ENCODE results near the gene COL1A1.
A peak's percentile ranks its signal among the peaks of the same experiment; 100 is the strongest.

Gene COL1A1

DNA sequence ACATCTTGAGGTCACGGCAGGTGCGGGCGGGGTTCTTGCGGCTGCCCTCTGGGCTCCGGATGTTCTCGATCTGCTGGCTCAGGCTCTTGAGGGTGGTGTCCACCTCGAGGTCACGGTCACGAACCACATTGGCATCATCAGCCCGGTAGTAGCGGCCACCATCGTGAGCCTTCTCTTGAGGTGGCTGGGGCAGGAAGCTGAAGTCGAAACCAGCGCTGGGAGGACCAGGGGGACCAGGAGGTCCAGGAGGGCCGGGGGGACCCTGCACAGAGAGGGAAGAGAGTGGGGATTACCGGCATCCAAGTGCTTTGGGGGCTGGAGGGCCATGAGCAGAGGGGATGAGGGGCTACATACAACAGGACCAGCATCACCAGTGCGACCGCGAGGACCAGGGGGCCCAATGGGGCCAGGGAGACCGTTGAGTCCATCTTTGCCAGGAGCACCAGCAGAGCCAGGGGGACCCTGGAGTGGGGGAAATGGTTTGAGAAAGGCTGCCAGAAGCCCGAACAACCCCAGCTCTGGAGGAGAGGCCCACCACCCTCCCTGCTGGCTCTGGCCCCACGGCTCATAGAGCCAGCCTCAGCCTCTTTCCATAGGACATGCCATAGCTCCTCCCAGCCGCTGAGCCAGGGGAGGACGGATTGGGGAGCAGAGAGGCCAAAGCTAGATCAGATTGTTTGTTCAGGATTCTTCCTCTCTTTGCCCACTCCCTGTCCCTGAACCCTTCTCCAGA lies 14.6 kb downstream of the COL1A1 start:
- no peak for DNase-seq
- ChIA-PET CTCF (interaction anchor here (0.9 to 3.6 kb wide), 3 partner anchors 10 to 14 kb away, joined by 3 to 16 read pairs (median 3); no protein-coding TSS in a partner anchor), POLR2A (no interaction called here)
- Histone ChIP-seq H3K27ac (ENCODE audit: insufficient read depth in 1 of 2, low read depth in 1 of 2, low read length in 2 of 2, poor library complexity in 1 of 2, severe bottlenecking in 2 of 2) (no peak overlapping the region), H3K27me3 (replicated peaks in 2 of 5; ENCODE audit: control insufficient read depth in 4 of 5, insufficient read depth in 5 of 5, low read length in 4 of 5) (no peaks in the 10 kb centered on the region), H3K4me3 (ENCODE audit: control insufficient read depth in 1 of 7, extremely low read depth in 1 of 7, insufficient read depth in 4 of 7, low read depth in 2 of 7, low read length in 6 of 7) (no peak overlapping the region), H3K9me3 (ENCODE audit: control extremely low read depth in 1 of 5, control insufficient read depth in 4 of 5, insufficient read depth in 2 of 5, low read depth in 1 of 5, low read length in 4 of 5) (no peaks in the 10 kb centered on the region), H3K36me3 (ENCODE audit: control insufficient read depth in 4 of 4, insufficient read depth in 4 of 4, low read length in 3 of 4) (no peaks in the 10 kb centered on the region), H3K4me1 (ENCODE audit: control extremely low read depth in 1 of 4, control insufficient read depth in 4 of 4, insufficient read depth in 4 of 4, low read length in 3 of 4) (peaks cover 0 to 20% (median 18%) of the 10 kb centered on the region in 4 experiments)
- WGBS (ENCODE audit: insufficient coverage): 98% methylated on average over 23 of the region's 24 CpGs

DNA sequence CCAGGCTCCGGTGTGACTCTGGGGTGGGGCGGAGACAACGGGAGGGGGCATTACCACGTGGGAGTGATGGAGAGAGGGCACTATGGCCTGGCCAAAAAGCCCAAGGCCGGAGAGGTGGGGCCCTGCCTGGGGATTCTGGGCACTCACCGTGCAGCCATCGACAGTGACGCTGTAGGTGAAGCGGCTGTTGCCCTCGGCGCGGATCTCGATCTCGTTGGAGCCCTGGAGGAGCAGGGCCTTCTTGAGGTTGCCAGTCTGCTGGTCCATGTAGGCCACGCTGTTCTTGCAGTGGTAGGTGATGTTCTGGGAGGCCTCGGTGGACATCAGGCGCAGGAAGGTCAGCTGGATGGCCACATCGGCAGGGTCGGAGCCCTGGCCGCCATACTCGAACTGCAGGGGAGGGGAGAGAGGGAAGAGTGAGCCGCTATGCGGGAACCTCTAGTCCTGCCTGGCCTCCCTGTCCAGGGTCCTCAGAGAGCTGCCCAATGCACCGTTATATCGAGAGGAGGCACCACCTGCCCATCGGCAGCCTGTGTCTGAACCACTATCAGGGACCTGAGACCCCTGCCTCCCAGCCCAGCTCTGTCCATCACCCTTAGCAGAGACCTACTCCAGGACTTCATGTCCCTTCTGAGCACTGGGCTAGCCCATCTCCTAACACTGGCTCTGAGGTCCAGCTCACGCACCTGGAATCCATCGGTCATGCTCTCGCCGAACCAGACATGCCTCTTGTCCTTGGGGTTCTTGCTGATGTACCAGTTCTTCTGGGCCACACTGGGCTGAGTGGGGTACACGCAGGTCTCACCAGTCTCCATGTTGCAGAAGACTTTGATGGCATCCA lies 15.6 kb downstream of the COL1A1 start:
- CTCF ChIA-PET: interaction anchor here (0.9 to 3.6 kb wide), 2 partner anchors 11 to 15 kb away, joined by 3 to 16 read pairs; no protein-coding TSS in a partner anchor
- WGBS (ENCODE audit: insufficient coverage): 96% methylated on average over 26 of the region's 31 CpGs
- DNase-seq: no peak
- no peaks in the 10 kb centered on the region for H3K9me3 ChIP-seq (ENCODE audit: control extremely low read depth in 1 of 5, control insufficient read depth in 4 of 5, insufficient read depth in 2 of 5, low read depth in 1 of 5, low read length in 4 of 5)
- POLR2A ChIA-PET: no interaction called here
- H3K36me3 ChIP-seq (ENCODE audit: control insufficient read depth in 4 of 4, insufficient read depth in 4 of 4, low read length in 3 of 4): no peaks in the 10 kb centered on the region
- H3K4me3 ChIP-seq (ENCODE audit: control insufficient read depth in 1 of 7, extremely low read depth in 1 of 7, insufficient read depth in 4 of 7, low read depth in 2 of 7, low read length in 6 of 7): no peak overlapping the region
- H3K4me1 ChIP-seq (ENCODE audit: control extremely low read depth in 1 of 4, control insufficient read depth in 4 of 4, insufficient read depth in 4 of 4, low read length in 3 of 4): peaks cover 0 to 20% (median 18%) of the 10 kb centered on the region in 4 experiments
- H3K27ac ChIP-seq (ENCODE audit: insufficient read depth in 1 of 2, low read depth in 1 of 2, low read length in 2 of 2, poor library complexity in 1 of 2, severe bottlenecking in 2 of 2): no peak overlapping the region
- H3K27me3 ChIP-seq (replicated peaks in 2 of 5; ENCODE audit: control insufficient read depth in 4 of 5, insufficient read depth in 5 of 5, low read length in 4 of 5): no peaks in the 10 kb centered on the region

DNA sequence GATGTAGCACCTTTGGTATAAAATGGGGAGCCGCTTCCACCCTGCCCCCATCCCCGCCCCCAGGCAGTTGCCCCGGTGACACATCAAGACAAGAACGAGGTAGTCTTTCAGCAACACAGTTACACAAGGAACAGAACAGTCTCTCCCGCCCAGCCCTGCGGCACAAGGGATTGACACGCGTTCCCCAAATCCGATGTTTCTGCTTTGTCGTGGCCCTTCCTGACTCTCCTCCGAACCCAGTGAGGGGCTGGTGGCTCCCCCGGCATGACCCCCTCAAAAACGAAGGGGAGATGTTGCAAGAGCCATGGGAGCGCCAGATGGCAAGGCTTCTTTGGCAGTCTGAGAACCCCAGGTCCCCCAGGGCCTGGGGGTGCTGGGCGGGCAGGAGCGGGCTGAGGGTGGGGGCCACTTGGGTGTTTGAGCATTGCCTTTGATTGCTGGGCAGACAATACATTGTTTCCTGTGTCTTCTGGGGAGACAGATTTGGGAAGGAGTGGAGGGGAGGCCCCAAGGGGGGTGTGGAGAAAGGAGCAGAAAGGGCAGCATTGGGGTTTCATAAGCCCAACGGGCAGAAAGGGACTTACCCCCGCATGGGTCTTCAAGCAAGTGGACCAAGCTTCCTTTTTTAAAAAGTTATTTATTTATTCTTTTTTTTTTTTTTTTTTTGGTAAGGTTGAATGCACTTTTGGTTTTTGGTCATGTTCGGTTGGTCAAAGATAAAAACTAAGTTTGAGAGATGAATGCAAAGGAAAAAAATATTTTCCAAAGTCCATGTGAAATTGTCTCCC lies 16.6 kb downstream of the COL1A1 start:
- no peak for DNase-seq
- Histone ChIP-seq H3K9me3 (ENCODE audit: control extremely low read depth in 1 of 5, control insufficient read depth in 4 of 5, insufficient read depth in 2 of 5, low read depth in 1 of 5, low read length in 4 of 5) (no peaks in the 10 kb centered on the region), H3K27ac (ENCODE audit: insufficient read depth in 1 of 2, low read depth in 1 of 2, low read length in 2 of 2, poor library complexity in 1 of 2, severe bottlenecking in 2 of 2) (no peak overlapping the region), H3K4me1 (ENCODE audit: control extremely low read depth in 1 of 4, control insufficient read depth in 4 of 4, insufficient read depth in 4 of 4, low read length in 3 of 4) (peaks cover 0 to 20% (median 18%) of the 10 kb centered on the region in 4 experiments), H3K27me3 (replicated peaks in 2 of 5; ENCODE audit: control insufficient read depth in 4 of 5, insufficient read depth in 5 of 5, low read length in 4 of 5) (no peaks in the 10 kb centered on the region), H3K36me3 (ENCODE audit: control insufficient read depth in 4 of 4, insufficient read depth in 4 of 4, low read length in 3 of 4) (no peaks in the 10 kb centered on the region), H3K4me3 (ENCODE audit: control insufficient read depth in 1 of 7, extremely low read depth in 1 of 7, insufficient read depth in 4 of 7, low read depth in 2 of 7, low read length in 6 of 7) (no peak overlapping the region)
- WGBS (ENCODE audit: insufficient coverage): 89% methylated on average over 10 of the region's 19 CpGs
- CTCF ChIA-PET: interaction anchor here (3.6 kb wide), 1 partner anchor 13 kb away, joined by 16 read pairs; no protein-coding TSS in a partner anchor
- POLR2A ChIA-PET: no interaction called here

DNA sequence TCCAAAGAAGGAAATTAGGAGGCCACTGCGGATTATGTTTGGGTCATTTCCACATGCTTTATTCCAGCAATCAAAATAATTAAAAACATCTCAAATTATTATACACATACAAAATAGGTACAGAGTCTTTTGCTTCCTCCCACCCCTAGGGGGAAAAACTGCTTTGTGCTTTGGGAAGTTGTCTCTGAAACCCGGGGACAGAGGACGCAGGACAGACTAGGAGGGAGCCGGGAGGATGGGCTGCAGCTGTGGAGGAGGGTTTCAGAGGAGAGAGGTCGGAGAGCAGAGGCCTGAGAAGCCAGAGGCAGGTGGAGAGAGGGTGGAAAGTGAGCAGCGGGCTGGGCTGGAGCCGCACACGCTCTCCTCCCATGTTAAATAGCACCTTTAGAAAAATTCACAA lies 17.4 kb downstream of the COL1A1 start:
- CTCF ChIA-PET: no interaction called here

DNA sequence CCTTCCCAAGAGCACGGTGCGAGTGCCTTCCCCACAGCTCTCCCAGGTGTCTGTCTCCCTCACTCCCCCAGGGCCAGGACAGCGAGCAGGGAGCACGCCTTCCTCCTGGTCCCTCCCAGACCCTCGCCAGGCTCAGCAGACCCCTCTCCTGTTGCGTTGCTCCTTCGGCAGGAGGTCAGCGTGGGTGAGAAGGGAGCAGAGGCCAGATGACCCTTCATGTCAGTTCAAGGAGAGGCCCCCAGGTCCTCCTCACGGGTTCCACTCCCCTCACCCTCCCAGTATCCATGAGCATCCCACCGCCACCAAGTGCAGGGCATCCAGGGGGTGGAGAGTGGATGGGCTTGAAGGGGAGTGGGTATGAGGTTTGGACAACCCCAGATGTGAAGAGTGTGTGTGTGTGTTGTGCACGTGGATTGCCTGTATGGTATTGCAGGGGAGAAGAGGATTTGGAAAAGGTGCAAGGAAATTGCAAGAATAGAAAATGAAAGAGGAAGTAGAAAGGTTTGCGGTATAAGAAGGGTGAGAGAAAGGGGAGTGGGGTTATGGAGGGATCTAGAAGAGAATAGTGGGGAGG lies 17.9 kb downstream of the COL1A1 start:
- Histone ChIP-seq H3K4me1 (ENCODE audit: control extremely low read depth in 1 of 4, control insufficient read depth in 4 of 4, insufficient read depth in 4 of 4, low read length in 3 of 4) (peaks cover 0 to 21% (median 19%) of the 10 kb centered on the region in 4 experiments), H3K9me3 (ENCODE audit: control extremely low read depth in 1 of 5, control insufficient read depth in 4 of 5, insufficient read depth in 2 of 5, low read depth in 1 of 5, low read length in 4 of 5) (no peaks in the 10 kb centered on the region), H3K4me3 (ENCODE audit: control insufficient read depth in 1 of 7, extremely low read depth in 1 of 7, insufficient read depth in 4 of 7, low read depth in 2 of 7, low read length in 6 of 7) (peak overlapping the region in 3 of 7 experiments; percentile 1 to 60 (median 49)), H3K27ac (ENCODE audit: insufficient read depth in 1 of 2, low read depth in 1 of 2, low read length in 2 of 2, poor library complexity in 1 of 2, severe bottlenecking in 2 of 2) (no peak overlapping the region), H3K27me3 (replicated peaks in 2 of 5; ENCODE audit: control insufficient read depth in 4 of 5, insufficient read depth in 5 of 5, low read length in 4 of 5) (no peaks in the 10 kb centered on the region), H3K36me3 (ENCODE audit: control insufficient read depth in 4 of 4, insufficient read depth in 4 of 4, low read length in 3 of 4) (no peaks in the 10 kb centered on the region)
- ChIA-PET CTCF (interaction anchor here (1.0 kb wide), 1 partner anchor 13 kb away, joined by 4 read pairs; no protein-coding TSS in a partner anchor), POLR2A (no interaction called here)
- DNase-seq: peak in 2 of 3 donors; percentile 72 to 76
- 71% methylated on average over 8 of the region's 12 CpGs for WGBS (ENCODE audit: insufficient coverage)

More for the DNA sequence above, 17.4 kb downstream of the COL1A1 start:
- H3K36me3 ChIP-seq (ENCODE audit: control insufficient read depth in 4 of 4, insufficient read depth in 4 of 4, low read length in 3 of 4): no peaks in the 10 kb centered on the region
- no peak overlapping the region for H3K27ac ChIP-seq (ENCODE audit: insufficient read depth in 1 of 2, low read depth in 1 of 2, low read length in 2 of 2, poor library complexity in 1 of 2, severe bottlenecking in 2 of 2)
- no peaks in the 10 kb centered on the region for H3K9me3 ChIP-seq (ENCODE audit: control extremely low read depth in 1 of 5, control insufficient read depth in 4 of 5, insufficient read depth in 2 of 5, low read depth in 1 of 5, low read length in 4 of 5)
- peaks cover 0 to 20% (median 18%) of the 10 kb centered on the region in 4 experiments for H3K4me1 ChIP-seq (ENCODE audit: control extremely low read depth in 1 of 4, control insufficient read depth in 4 of 4, insufficient read depth in 4 of 4, low read length in 3 of 4)
- 54% methylated on average over 4 of the region's 8 CpGs for WGBS (ENCODE audit: insufficient coverage)
- no peaks in the 10 kb centered on the region for H3K27me3 ChIP-seq (replicated peaks in 2 of 5; ENCODE audit: control insufficient read depth in 4 of 5, insufficient read depth in 5 of 5, low read length in 4 of 5)
- POLR2A ChIA-PET: no interaction called here
- H3K4me3 ChIP-seq (ENCODE audit: control insufficient read depth in 1 of 7, extremely low read depth in 1 of 7, insufficient read depth in 4 of 7, low read depth in 2 of 7, low read length in 6 of 7): peak overlapping the region in 4 of 7 experiments; percentile 1 to 60 (median 26)
- no peak for DNase-seq

DNA sequence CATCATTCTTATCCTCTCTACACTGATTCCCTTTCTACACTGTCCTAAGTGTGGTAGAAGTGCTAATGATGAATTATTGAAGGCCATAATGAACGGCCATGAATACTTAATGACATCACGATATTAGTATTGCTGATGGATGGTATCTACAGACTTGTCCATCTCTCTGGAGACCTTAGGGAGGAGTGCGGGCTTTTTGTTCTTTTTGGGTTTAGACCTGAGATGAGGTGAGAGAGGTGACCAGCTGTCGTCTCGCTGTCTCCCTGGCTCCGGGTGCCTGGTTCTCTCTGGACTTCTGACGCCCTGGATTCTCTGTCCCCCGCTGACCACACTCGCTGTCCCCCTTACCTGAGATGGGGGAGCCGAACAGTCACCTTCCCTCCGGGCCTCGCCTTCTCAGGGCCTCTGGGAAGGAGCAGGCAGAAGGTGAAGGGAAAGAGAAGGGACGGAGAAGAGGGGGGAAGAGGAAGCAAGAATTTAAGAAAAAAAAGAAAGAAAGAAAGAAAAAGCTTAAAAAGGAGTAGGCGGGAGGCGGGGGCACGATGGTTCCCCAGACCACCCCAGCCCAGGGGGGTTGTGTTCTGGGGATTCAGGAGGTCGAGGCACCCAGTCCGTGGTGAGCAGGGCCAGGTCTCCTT lies 18.5 kb downstream of the COL1A1 start:
- Histone ChIP-seq H3K36me3 (ENCODE audit: control insufficient read depth in 4 of 4, insufficient read depth in 4 of 4, low read length in 3 of 4) (no peaks in the 10 kb centered on the region), H3K4me3 (ENCODE audit: control insufficient read depth in 1 of 7, extremely low read depth in 1 of 7, insufficient read depth in 4 of 7, low read depth in 2 of 7, low read length in 6 of 7) (no peak overlapping the region), H3K27me3 (replicated peaks in 2 of 5; ENCODE audit: control insufficient read depth in 4 of 5, insufficient read depth in 5 of 5, low read length in 4 of 5) (no peaks in the 10 kb centered on the region), H3K4me1 (ENCODE audit: control extremely low read depth in 1 of 4, control insufficient read depth in 4 of 4, insufficient read depth in 4 of 4, low read length in 3 of 4) (peaks cover 0 to 27% (median 25%) of the 10 kb centered on the region in 4 experiments), H3K27ac (ENCODE audit: insufficient read depth in 1 of 2, low read depth in 1 of 2, low read length in 2 of 2, poor library complexity in 1 of 2, severe bottlenecking in 2 of 2) (no peak overlapping the region), H3K9me3 (ENCODE audit: control extremely low read depth in 1 of 5, control insufficient read depth in 4 of 5, insufficient read depth in 2 of 5, low read depth in 1 of 5, low read length in 4 of 5) (no peaks in the 10 kb centered on the region)
- WGBS (ENCODE audit: insufficient coverage): 97% methylated on average over 16 of the region's 18 CpGs
- POLR2A ChIA-PET: no interaction called here
- CTCF ChIA-PET: interaction anchor here (1.0 kb wide), 1 partner anchor 14 kb away, joined by 4 read pairs; no protein-coding TSS in a partner anchor
- DNase-seq: no peak

Data from common myeloid progenitor, CD34-positive (primary cell).